HepG2 (cell line): Measurements from ENCODE around the gene NT5DC1. TPM values are rescaled to one million over a fixed set of nuclear protein-coding genes. Genes with fewer than 3 reads are reported as not detected.

Experiments used
- BHLHE40 ChIP-seq: IDR thresholded peaks from 2 replicates; pipeline ENCODE4 v1.6.1; 2011; ENCODE audit warnings: low read length, improper control_type of control experiment
- CREB1 ChIP-seq, 2 experiments: fragments of 450-650 bp in 1 of 2; IDR thresholded peaks; 2 replicates each; pipeline ENCODE4 v1.6.1; 2016 to 2017; ENCODE audit warnings: control low read depth in 1 of 2, mild to moderate bottlenecking in 1 of 2, missing compliant biosample characterization in 1 of 2, missing genetic modification characterization in 1 of 2
- EED ChIP-seq: sonication (generic); formaldehyde crosslinking; IDR thresholded peaks from 2 replicates; pipeline ENCODE4 v1.5.0; 2020; ENCODE audit warnings: mild to moderate bottlenecking, missing genetic modification reagents
- ERF ChIP-seq: IDR thresholded peaks from 2 replicates; pipeline ENCODE4 v1.6.1; 2018; ENCODE audit warnings: missing biosample characterization, missing genetic modification reagents
- HDAC2 ChIP-seq: sonication (generic); formaldehyde crosslinking; IDR thresholded peaks from 2 replicates; pipeline ENCODE4 v1.4.0; 2020; ENCODE audit warnings: missing genetic modification reagents
- HNRNPK ChIP-seq: fragments of 200-400 bp; formaldehyde crosslinking; IDR thresholded peaks from 2 replicates; pipeline ENCODE4 v1.6.1; 2018; ENCODE audit warnings: low read length, low read depth, moderate library complexity, mild to moderate bottlenecking; ENCODE audit not compliant: poor library complexity, severe bottlenecking
- MED1 ChIP-seq: sonication (generic); formaldehyde crosslinking; IDR thresholded peaks from 2 replicates; pipeline ENCODE4 v1.4.0; 2020; ENCODE audit warnings: missing genetic modification reagents
- NRL ChIP-seq: sonication (generic); formaldehyde crosslinking; IDR thresholded peaks from 2 replicates; pipeline ENCODE4 v1.5.0; 2020; ENCODE audit warnings: missing genetic modification reagents, mild to moderate bottlenecking, moderate library complexity, borderline replicate concordance
- POLR2A ChIP-seq, 2 experiments: IDR thresholded peaks; 2 replicates each; pipeline ENCODE4 v1.6.1; 2011; ENCODE audit warnings: low read depth in 2 of 2, low read length in 2 of 2, mild to moderate bottlenecking in 1 of 2, moderate library complexity in 1 of 2; ENCODE audit not compliant: insufficient read depth in 1 of 2
- SP140L ChIP-seq: sonication (generic); formaldehyde crosslinking; IDR thresholded peaks from 2 replicates; pipeline ENCODE4 v1.4.0; 2020; ENCODE audit warnings: missing genetic modification reagents, borderline replicate concordance
- SRY ChIP-seq: sonication (generic); formaldehyde crosslinking; IDR thresholded peaks from 2 replicates; pipeline ENCODE4 v1.8.0; 2022; ENCODE audit warnings: mild to moderate bottlenecking, missing genetic modification reagents
- TARDBP ChIP-seq: sonication (generic); formaldehyde crosslinking; IDR thresholded peaks from 2 replicates; pipeline ENCODE4 v1.8.0; 2022; ENCODE audit warnings: mild to moderate bottlenecking, missing genetic modification reagents
- TEAD3 ChIP-seq: optimal IDR thresholded peaks from 2 replicates; pipeline ENCODE3; 2016; ENCODE audit warnings: borderline replicate concordance
- ZBTB20 ChIP-seq: sonication (generic); formaldehyde crosslinking; IDR thresholded peaks from 2 replicates; pipeline ENCODE4 v1.8.1; 2023; ENCODE audit warnings: missing genetic modification reagents, low read depth, mild to moderate bottlenecking, borderline replicate concordance
- ZKSCAN1 ChIP-seq: fragments of 150-350 bp; IDR thresholded peaks from 2 replicates; pipeline ENCODE4 v1.6.1; 2014; ENCODE audit warnings: low read length
- ZNF441 ChIP-seq: sonication (generic); formaldehyde crosslinking; IDR thresholded peaks from 2 replicates; pipeline ENCODE4 v1.7.0; 2021; ENCODE audit warnings: missing genetic modification reagents, borderline replicate concordance
- ZNF660 ChIP-seq: sonication (generic); formaldehyde crosslinking; IDR thresholded peaks from 2 replicates; pipeline ENCODE4 v1.5.1; 2020; ENCODE audit warnings: mild to moderate bottlenecking, low read depth, missing genetic modification reagents, borderline replicate concordance
- ZNF766 ChIP-seq: sonication (generic); formaldehyde crosslinking; IDR thresholded peaks from 2 replicates; pipeline ENCODE4 v1.5.0; 2020; ENCODE audit warnings: missing genetic modification reagents, borderline replicate concordance
- ZNF792 ChIP-seq: IDR thresholded peaks from 2 replicates; pipeline ENCODE4 v1.6.1; 2016
- polyA plus RNA-seq, 8 experiments: library from polyadenylated mRNA; depleted of rRNA in 3 of 8; stranded (reverse) in 7 of 8; unstranded in 1 of 8; fragments of >200 nt; fragmentation: Illumina TruSeq in 4 of 8; extraction: Trizol in 4 of 8; gene quantifications; 2 replicates each; pipeline versions ENCODE4 v1.2.1 to v1.2.3, GENCODE V29; 2011 to 2016; ENCODE audit warnings: low read depth in 4 of 8, missing spikeins in 1 of 8, mixed read lengths in 1 of 8; ENCODE audit not compliant: insufficient read depth in 1 of 8
- total RNA-seq, 5 experiments: library from RNA; depleted of rRNA; stranded (reverse); fragments of >200 nt; fragmentation: Illumina TruSeq; extraction: Trizol; gene quantifications; 2 replicates each; pipeline ENCODE4 v1.2.3, GENCODE V29; 2016; ENCODE audit warnings: low read depth in 1 of 5
- TF ChIP-seq, protein P1 (sequence below): sonication (generic); formaldehyde crosslinking; IDR thresholded peaks from 2 replicates; pipeline ENCODE4 v1.5.1; 2020; ENCODE audit warnings: mild to moderate bottlenecking, missing genetic modification reagents, moderate library complexity
- TF ChIP-seq, protein P2 (sequence below): sonication (generic); formaldehyde crosslinking; IDR thresholded peaks from 2 replicates; pipeline ENCODE4 v1.4.0; 2020; ENCODE audit warnings: low read depth, missing genetic modification reagents
- TF ChIP-seq, protein P3 (sequence below): sonication (generic); formaldehyde crosslinking; conservative IDR thresholded peaks from 2 replicates; pipeline ENCODE4 v1.4.0; 2020; ENCODE audit warnings: missing genetic modification reagents
- TF ChIP-seq, protein P4 (sequence below): sonication (generic); formaldehyde crosslinking; IDR thresholded peaks from 2 replicates; pipeline ENCODE4 v1.5.0; 2020; ENCODE audit warnings: missing genetic modification reagents

Gene NT5DC1
- total and polyA plus RNA-seq, 2 of the 13 experiments (the other 11 are each of a cell fraction or from before 2014, with no cell fraction given) = 27.0 to 56.1 TPM

DNA sequence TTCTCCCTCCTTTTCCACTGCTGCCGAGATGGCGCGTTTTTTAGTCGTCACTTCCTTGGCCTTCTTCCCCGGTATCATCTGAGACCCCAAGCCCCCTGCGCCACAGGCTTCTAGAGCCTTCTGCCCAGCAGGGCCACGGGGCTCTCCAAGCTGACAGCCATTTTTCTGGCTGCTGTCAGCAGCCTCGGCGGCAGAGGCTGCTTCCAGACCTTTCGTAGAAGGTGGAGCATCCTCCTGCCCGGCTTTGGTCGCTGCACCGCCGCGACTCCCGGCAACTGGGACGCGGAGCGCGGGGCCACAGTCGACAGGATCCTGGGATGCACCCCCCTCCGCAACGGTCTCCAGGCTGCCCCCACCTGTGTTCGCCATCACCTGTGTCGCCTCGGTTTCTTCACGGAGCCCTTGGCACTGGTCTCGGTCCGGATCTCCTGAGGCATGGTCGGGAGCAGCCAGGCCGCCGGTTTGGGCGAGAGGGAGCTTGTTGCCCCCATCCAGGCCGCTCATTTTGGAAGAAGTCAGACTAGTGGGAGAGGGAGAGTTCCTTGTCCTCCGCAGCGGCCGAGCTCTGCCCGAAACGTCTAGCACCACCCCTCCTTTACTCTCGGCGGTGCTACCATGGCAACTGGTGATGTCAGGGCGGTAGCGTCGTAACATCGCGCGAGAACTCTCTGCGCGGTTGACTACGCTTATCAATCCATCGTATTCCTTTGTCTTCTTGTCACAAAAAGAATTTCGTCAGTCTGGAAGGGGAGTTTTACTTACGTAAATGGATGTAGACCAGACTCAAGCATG, 153.0 kb downstream of the NT5DC1 start, which contains the start of gene TSPYL4 (continued):
- TF ChIP-seq POLR2A (IDR thresholded peaks at IDR 0.05; ENCODE audit: insufficient read depth in 1 of 2, low read depth in 2 of 2, low read length in 2 of 2) (peak; percentile 73 to 83; a peak in 3 of 4 replicates), BHLHE40 (no peak), ZNF660 (CRISPR knock-in tag) (0 out of 2 replicates have a peak, but pooled peaks have one; percentile 35), ZBTB20 (peak; percentile 52; the same call in 1 of the 2 replicates), ZNF766 (CRISPR knock-in tag) (no peak), ERF (CRISPR knock-in tag) (peak; percentile 25; the same call in 1 of the 2 replicates), CREB1 (IDR thresholded peaks at IDR 0.05) (peak; percentile 91), CREB1 (CRISPR knock-in tag; IDR thresholded peaks at IDR 0.05) (peak; percentile 94), SRY (CRISPR knock-in tag) (no peak; the same call in 1 of the 2 replicates), ZKSCAN1 (no peak), EED (CRISPR knock-in tag) (0 out of 2 replicates have a peak, but pooled peaks have one; percentile 47), MED1 (CRISPR knock-in tag) (peak; percentile 36; the same call in 1 of the 2 replicates), ZNF792 (CRISPR knock-in tag) (peak; percentile 45), HDAC2 (peak; percentile 73), TEAD3 (CRISPR knock-in tag) (peak; percentile 15), ZNF441 (0 out of 2 replicates have a peak, but pooled peaks have one; percentile 17), NRL (CRISPR knock-in tag) (peak; percentile 77), HNRNPK (no peak), TARDBP (CRISPR knock-in tag) (peak; percentile 54; the same call in 1 of the 2 replicates), SP140L (CRISPR knock-in tag) (no peak; the same call in 1 of the 2 replicates)
- TF ChIP-seq, protein P1, sequence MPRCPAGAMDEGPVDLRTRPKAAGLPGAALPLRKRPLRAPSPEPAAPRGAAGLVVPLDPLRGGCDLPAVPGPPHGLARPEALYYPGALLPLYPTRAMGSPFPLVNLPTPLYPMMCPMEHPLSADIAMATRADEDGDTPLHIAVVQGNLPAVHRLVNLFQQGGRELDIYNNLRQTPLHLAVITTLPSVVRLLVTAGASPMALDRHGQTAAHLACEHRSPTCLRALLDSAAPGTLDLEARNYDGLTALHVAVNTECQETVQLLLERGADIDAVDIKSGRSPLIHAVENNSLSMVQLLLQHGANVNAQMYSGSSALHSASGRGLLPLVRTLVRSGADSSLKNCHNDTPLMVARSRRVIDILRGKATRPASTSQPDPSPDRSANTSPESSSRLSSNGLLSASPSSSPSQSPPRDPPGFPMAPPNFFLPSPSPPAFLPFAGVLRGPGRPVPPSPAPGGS (CRISPR knock-in tag) = peak; percentile 93; the same call in 1 of the 2 replicates
- TF ChIP-seq, protein P2, sequence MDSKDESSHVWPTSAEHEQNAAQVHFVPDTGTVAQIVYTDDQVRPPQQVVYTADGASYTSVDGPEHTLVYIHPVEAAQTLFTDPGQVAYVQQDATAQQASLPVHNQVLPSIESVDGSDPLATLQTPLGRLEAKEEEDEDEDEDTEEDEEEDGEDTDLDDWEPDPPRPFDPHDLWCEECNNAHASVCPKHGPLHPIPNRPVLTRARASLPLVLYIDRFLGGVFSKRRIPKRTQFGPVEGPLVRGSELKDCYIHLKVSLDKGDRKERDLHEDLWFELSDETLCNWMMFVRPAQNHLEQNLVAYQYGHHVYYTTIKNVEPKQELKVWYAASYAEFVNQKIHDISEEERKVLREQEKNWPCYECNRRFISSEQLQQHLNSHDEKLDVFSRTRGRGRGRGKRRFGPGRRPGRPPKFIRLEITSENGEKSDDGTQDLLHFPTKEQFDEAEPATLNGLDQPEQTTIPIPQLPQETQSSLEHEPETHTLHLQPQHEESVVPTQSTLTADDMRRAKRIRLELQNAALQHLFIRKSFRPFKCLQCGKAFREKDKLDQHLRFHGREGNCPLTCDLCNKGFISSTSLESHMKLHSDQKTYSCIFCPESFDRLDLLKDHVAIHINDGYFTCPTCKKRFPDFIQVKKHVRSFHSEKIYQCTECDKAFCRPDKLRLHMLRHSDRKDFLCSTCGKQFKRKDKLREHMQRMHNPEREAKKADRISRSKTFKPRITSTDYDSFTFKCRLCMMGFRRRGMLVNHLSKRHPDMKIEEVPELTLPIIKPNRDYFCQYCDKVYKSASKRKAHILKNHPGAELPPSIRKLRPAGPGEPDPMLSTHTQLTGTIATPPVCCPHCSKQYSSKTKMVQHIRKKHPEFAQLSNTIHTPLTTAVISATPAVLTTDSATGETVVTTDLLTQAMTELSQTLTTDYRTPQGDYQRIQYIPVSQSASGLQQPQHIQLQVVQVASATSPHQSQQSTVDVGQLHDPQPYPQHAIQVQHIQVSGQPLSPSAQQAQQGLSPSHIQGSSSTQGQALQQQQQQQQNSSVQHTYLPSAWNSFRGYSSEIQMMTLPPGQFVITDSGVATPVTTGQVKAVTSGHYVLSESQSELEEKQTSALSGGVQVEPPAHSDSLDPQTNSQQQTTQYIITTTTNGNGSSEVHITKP (CRISPR knock-in tag) = no peak
- TF ChIP-seq, protein P3, sequence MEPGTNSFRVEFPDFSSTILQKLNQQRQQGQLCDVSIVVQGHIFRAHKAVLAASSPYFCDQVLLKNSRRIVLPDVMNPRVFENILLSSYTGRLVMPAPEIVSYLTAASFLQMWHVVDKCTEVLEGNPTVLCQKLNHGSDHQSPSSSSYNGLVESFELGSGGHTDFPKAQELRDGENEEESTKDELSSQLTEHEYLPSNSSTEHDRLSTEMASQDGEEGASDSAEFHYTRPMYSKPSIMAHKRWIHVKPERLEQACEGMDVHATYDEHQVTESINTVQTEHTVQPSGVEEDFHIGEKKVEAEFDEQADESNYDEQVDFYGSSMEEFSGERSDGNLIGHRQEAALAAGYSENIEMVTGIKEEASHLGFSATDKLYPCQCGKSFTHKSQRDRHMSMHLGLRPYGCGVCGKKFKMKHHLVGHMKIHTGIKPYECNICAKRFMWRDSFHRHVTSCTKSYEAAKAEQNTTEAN = 0 out of 2 replicates have a peak, but pooled peaks have one; percentile 9
- TF ChIP-seq, protein P4, sequence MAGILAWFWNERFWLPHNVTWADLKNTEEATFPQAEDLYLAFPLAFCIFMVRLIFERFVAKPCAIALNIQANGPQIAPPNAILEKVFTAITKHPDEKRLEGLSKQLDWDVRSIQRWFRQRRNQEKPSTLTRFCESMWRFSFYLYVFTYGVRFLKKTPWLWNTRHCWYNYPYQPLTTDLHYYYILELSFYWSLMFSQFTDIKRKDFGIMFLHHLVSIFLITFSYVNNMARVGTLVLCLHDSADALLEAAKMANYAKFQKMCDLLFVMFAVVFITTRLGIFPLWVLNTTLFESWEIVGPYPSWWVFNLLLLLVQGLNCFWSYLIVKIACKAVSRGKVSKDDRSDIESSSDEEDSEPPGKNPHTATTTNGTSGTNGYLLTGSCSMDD (CRISPR knock-in tag) = no peak
